Hepatocyte (in vitro differentiated cells): ENCODE data around the gene SORBS2. TPM values are rescaled to one million over a fixed set of nuclear protein-coding genes. Genes with fewer than 3 reads are reported as not detected.
A peak's percentile ranks its signal among the peaks of the same experiment; 100 is the strongest.

Experiments
- DNase-seq: peaks from one replicate; pipeline ENCODE4 v3.0.0-alpha.2; 2016; ENCODE audit warnings: low spot score
- H2AFZ ChIP-seq: fragments of 200-600 bp; sonication (generic); 2 replicates; pipeline ENCODE4 v1.6.0; 2016; ENCODE audit warnings: antibody characterized with exemption, mild to moderate bottlenecking
- H3K27ac ChIP-seq: fragments of 200-600 bp; sonication (generic); 2 replicates; pipeline ENCODE4 v1.5.1; 2016; ENCODE audit warnings: mild to moderate bottlenecking
- H3K27me3 ChIP-seq: fragments of 200-600 bp; sonication (generic); 2 replicates; pipeline ENCODE4 v1.6.1; 2016
- H3K36me3 ChIP-seq: fragments of 200-600 bp; sonication (generic); replicated peaks from 2 replicates; pipeline ENCODE4 v1.5.1; 2016; ENCODE audit warnings: low read depth; ENCODE audit not compliant: insufficient read depth
- H3K4me1 ChIP-seq: fragments of 200-600 bp; sonication (generic); 2 replicates; pipeline ENCODE4 v1.5.1; 2016; ENCODE audit warnings: mild to moderate bottlenecking, moderate library complexity; ENCODE audit not compliant: insufficient read depth
- H3K4me2 ChIP-seq: fragments of 200-600 bp; sonication (generic); 2 replicates; pipeline ENCODE4 v1.6.0; 2016
- H3K4me3 ChIP-seq: fragments of 200-600 bp; sonication (generic); 2 replicates; pipeline ENCODE4 v1.5.1; 2016; ENCODE audit warnings: mild to moderate bottlenecking
- H3K79me2 ChIP-seq: fragments of 200-600 bp; sonication (generic); 2 replicates; pipeline ENCODE4 v1.6.0; 2017; ENCODE audit warnings: mild to moderate bottlenecking
- H3K9me2 ChIP-seq: fragments of 200-600 bp; sonication (generic); replicated peaks from 2 replicates; pipeline ENCODE4 v1.6.0; 2017; ENCODE audit warnings: mild to moderate bottlenecking; ENCODE audit not compliant: insufficient read depth
- H3K9me3 ChIP-seq: fragments of 200-600 bp; sonication (generic); 2 replicates; pipeline ENCODE4 v1.5.1; 2016; ENCODE audit warnings: low read depth, mild to moderate bottlenecking
- H4K20me1 ChIP-seq: fragments of 200-600 bp; sonication (generic); 2 replicates; pipeline ENCODE4 v1.6.0; 2016; ENCODE audit warnings: mild to moderate bottlenecking; ENCODE audit not compliant: insufficient read depth, poor library complexity, severe bottlenecking
- EZH2 ChIP-seq: fragments of 200-600 bp; sonication (generic); IDR thresholded peaks from 2 replicates; pipeline ENCODE4 v1.6.1; 2016; ENCODE audit warnings: antibody characterized with exemption, mild to moderate bottlenecking, borderline replicate concordance
- EZH2phosphoT487 ChIP-seq: fragments of 200-600 bp; sonication (generic); IDR thresholded peaks from one replicate; pipeline ENCODE4 v1.6.1; 2018; ENCODE audit warnings: antibody characterized with exemption, mild to moderate bottlenecking, low read depth, moderate library complexity; ENCODE audit not compliant: unreplicated experiment, severe bottlenecking
- WGBS: methylation state at CpG from one replicate; pipeline ENCODE4 v1.1.6; 2016; ENCODE audit warnings: low lambda C conversion rate; ENCODE audit errors: missing lambda C conversion rate; 5-methylcytosine and 5-hydroxymethylcytosine counted together
- polyA plus RNA-seq: library from polyadenylated mRNA; unstranded; fragments of >200 nt; fragmentation: Nextera tagmentation; extraction: Ambion mirVana; gene quantifications from 2 replicates; pipeline ENCODE4 v1.2.1, GENCODE V29; 2016
- total RNA-seq: library from RNA; depleted of rRNA; stranded (reverse); fragments of >200 nt; gene quantifications from 2 replicates; pipeline ENCODE4 v1.2.3, GENCODE V29; 2014
- TF ChIP-seq, protein P1 (sequence below): fragments of 200-600 bp; sonication (generic); IDR thresholded peaks from 2 replicates; pipeline ENCODE4 v1.5.1; 2016; ENCODE audit warnings: antibody characterized with exemption, mild to moderate bottlenecking; ENCODE audit not compliant: poor library complexity

The SORBS2 gene
- total and polyA plus RNA-seq, 2 experiments from 2014 or later: 43.4 to 52.1 TPM

DNA sequence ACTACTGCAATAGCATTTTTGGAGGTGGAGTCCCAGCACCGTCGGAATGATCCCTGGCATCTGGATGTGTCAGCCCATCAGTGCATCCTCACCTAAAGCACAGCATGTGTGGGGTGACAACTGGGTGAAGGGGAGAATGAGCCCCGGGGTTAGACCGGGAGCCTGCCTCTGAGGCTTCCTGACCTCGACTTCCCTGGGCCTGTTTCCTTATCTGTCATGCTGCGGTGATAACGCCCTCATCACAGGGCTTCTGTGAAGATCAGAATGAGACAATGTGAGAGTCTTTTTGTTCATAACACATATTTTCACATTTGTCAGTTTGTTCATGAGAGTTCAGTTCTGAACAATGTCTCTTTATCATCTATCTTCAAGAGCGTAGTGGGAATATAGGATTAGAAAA is 245.6 kb downstream of the SORBS2 start:
- peak overlapping the region; percentile 20 for H3K4me2 ChIP-seq
- peaks cover 23% of the 10 kb centered on the region for H3K4me1 ChIP-seq
- no peaks in the 10 kb centered on the region for H4K20me1 ChIP-seq
- no peaks in the 10 kb centered on the region for H3K36me3 ChIP-seq
- no peaks in the 10 kb centered on the region for H3K79me2 ChIP-seq
- no peaks in the 10 kb centered on the region for H3K9me3 ChIP-seq
- no peaks in the 10 kb centered on the region for H3K27me3 ChIP-seq
- H3K27ac ChIP-seq: peak overlapping the region; percentile 93
- WGBS: 53% methylated on average over 8 of the region's 8 CpGs
- DNase-seq: no peak
- H2AFZ ChIP-seq: no peak overlapping the region
- TF ChIP-seq EZH2: no peak
- TF ChIP-seq EZH2phosphoT487: no peak
- TF ChIP-seq, protein P1, sequence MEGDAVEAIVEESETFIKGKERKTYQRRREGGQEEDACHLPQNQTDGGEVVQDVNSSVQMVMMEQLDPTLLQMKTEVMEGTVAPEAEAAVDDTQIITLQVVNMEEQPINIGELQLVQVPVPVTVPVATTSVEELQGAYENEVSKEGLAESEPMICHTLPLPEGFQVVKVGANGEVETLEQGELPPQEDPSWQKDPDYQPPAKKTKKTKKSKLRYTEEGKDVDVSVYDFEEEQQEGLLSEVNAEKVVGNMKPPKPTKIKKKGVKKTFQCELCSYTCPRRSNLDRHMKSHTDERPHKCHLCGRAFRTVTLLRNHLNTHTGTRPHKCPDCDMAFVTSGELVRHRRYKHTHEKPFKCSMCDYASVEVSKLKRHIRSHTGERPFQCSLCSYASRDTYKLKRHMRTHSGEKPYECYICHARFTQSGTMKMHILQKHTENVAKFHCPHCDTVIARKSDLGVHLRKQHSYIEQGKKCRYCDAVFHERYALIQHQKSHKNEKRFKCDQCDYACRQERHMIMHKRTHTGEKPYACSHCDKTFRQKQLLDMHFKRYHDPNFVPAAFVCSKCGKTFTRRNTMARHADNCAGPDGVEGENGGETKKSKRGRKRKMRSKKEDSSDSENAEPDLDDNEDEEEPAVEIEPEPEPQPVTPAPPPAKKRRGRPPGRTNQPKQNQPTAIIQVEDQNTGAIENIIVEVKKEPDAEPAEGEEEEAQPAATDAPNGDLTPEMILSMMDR: no peak
- H3K9me2 ChIP-seq: no peaks in the 10 kb centered on the region
- no peak overlapping the region for H3K4me3 ChIP-seq

GRCh38 chr4:185565696-185566095 is 246.3 kb downstream of the SORBS2 start:
- H2AFZ ChIP-seq: no peak overlapping the region
- no peaks in the 10 kb centered on the region for H3K79me2 ChIP-seq
- TF ChIP-seq EZH2 (no peak), EZH2phosphoT487 (no peak)
- TF ChIP-seq, protein P1: no peak

GRCh38 chr4:185564349-185564748 is 247.6 kb downstream of the SORBS2 start:
- no peak overlapping the region for H3K27ac ChIP-seq
- no peak overlapping the region for H2AFZ ChIP-seq
- TF ChIP-seq EZH2 (no peak), EZH2phosphoT487 (no peak)
- TF ChIP-seq, protein P1: no peak
- no peaks in the 10 kb centered on the region for H3K27me3 ChIP-seq
- no peak overlapping the region for H3K4me2 ChIP-seq
- H3K4me3 ChIP-seq: no peak overlapping the region
- H3K4me1 ChIP-seq: peaks cover 26% of the 10 kb centered on the region
- no peak for DNase-seq
- no peaks in the 10 kb centered on the region for H3K9me3 ChIP-seq
- H3K79me2 ChIP-seq: no peaks in the 10 kb centered on the region
- 49% methylated on average over 3 of the region's 3 CpGs for WGBS
- no peaks in the 10 kb centered on the region for H3K9me2 ChIP-seq
- no peaks in the 10 kb centered on the region for H4K20me1 ChIP-seq
- no peaks in the 10 kb centered on the region for H3K36me3 ChIP-seq

More at GRCh38 chr4:185565696-185566095, 246.3 kb downstream of the SORBS2 start:
- 94% methylated on average over 3 of the region's 3 CpGs for WGBS
- H3K9me3 ChIP-seq: no peaks in the 10 kb centered on the region
- H3K27ac ChIP-seq: peak overlapping the region; percentile 93
- H3K9me2 ChIP-seq: no peaks in the 10 kb centered on the region
- H4K20me1 ChIP-seq: no peaks in the 10 kb centered on the region
- no peaks in the 10 kb centered on the region for H3K27me3 ChIP-seq
- DNase-seq: no peak
- H3K4me2 ChIP-seq: no peak overlapping the region
- H3K4me3 ChIP-seq: no peak overlapping the region
- H3K36me3 ChIP-seq: no peaks in the 10 kb centered on the region
- H3K4me1 ChIP-seq: peaks cover 23% of the 10 kb centered on the region

DNA sequence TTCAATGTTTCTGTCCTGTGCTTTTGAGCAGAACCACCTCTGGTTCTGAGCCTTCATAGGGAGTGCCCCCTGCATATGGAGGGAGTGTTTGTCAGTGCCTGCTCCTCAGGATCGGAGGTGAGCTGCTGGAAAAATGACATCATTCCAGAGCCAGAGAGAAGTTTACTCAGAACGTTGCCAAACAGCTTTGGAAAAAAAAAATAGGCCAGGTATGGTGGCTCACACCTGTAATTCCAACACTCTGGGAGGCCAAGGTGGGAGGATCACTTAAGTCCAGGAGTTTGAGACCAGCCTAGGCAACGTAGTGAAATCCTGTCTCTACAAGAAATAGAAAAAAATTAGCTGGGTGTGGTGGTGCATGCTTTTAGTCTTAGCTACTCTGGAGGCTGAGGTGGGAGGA is 249.5 kb downstream of the SORBS2 start:
- peaks cover 22% of the 10 kb centered on the region for H3K4me1 ChIP-seq
- 82% methylated on average over 3 of the region's 3 CpGs for WGBS
- no peaks in the 10 kb centered on the region for H3K36me3 ChIP-seq
- no peaks in the 10 kb centered on the region for H3K9me3 ChIP-seq
- TF ChIP-seq EZH2phosphoT487 (no peak), EZH2 (no peak)
- TF ChIP-seq, protein P1: no peak
- no peak overlapping the region for H2AFZ ChIP-seq
- no peaks in the 10 kb centered on the region for H3K9me2 ChIP-seq
- no peaks in the 10 kb centered on the region for H3K27me3 ChIP-seq
- H3K4me2 ChIP-seq: no peak overlapping the region
- no peak for DNase-seq
- no peaks in the 10 kb centered on the region for H3K79me2 ChIP-seq
- no peak overlapping the region for H3K4me3 ChIP-seq
- H4K20me1 ChIP-seq: no peaks in the 10 kb centered on the region
- no peak overlapping the region for H3K27ac ChIP-seq
